ENCODE results near the gene PILRA. TPM values are rescaled to one million over a fixed set of nuclear protein-coding genes. Genes with fewer than 3 reads are reported as not detected.

PILRA gene
- total and polyA plus RNA-seq, 2 experiments from 2014 or later: 0.38 to 5.3 TPM

- TF ChIP-seq ZNF462 (CRISPR knock-in tag; IDR thresholded peaks at IDR 0.05): no peak
- TF ChIP-seq REST (IDR thresholded peaks at IDR 0.05; ENCODE audit: unreplicated experiment): no peak
- no peak for TF ChIP-seq ETS1 (IDR thresholded peaks at IDR 0.05)
- TF ChIP-seq JUNB (IDR thresholded peaks at IDR 0.05; ENCODE audit: unreplicated experiment): no peak
Measured at GRCh38 chr7:100374601-100375000, 1.3 kb downstream of the PILRA start (continued).

- Histone ChIP-seq H3K4me3 (no peak overlapping the region), H3K4me1 (ENCODE audit: insufficient read depth) (no peaks in the 10 kb centered on the region; the same call in 1 of the 2 replicates), H4K20me1 (replicated peaks; ENCODE audit: insufficient read depth) (no peaks in the 10 kb centered on the region), H3F3A (replicated peaks; ENCODE audit: low read depth) (no peaks in the 10 kb centered on the region), H3K27ac (ENCODE audit: low read depth) (no peak overlapping the region), H3K9me2 (ENCODE audit: insufficient read depth) (no peaks in the 10 kb centered on the region), H3K27me3 (ENCODE audit: insufficient read depth) (peaks cover 4% of the 10 kb centered on the region; the same call in 1 of the 2 replicates), H3K4me2 (no peak overlapping the region), H2AFZ (no peak overlapping the region), H3K79me2 (replicated peaks; ENCODE audit: insufficient read depth) (no peaks in the 10 kb centered on the region), H3K36me3 (ENCODE audit: insufficient read depth) (no peaks in the 10 kb centered on the region)
- no peak overlapping the region for H3K27ac Mint-ChIP-seq
- ATAC-seq: no peak
- peaks cover 24% of the 10 kb centered on the region; the same call in 2 of the 3 replicates for H3K4me1 Mint-ChIP-seq
- H3K36me3 Mint-ChIP-seq (ENCODE audit: low read depth): no peaks in the 10 kb centered on the region; the same call in 2 of the 3 replicates
- DNase-seq (ENCODE audit: low spot score): no peak
- TF ChIP-seq POLR2AphosphoS5 (IDR thresholded peaks at IDR 0.05; ENCODE audit: low read depth) (no peak), NANOG (IDR thresholded peaks at IDR 0.05; ENCODE audit: borderline replicate concordance) (no peak), JUNB (IDR thresholded peaks at IDR 0.05; ENCODE audit: unreplicated experiment) (no peak), CTCF (conservative IDR thresholded peaks at IDR 0.05; ENCODE audit: low read depth in 2 of 2) (no peak), REST (IDR thresholded peaks at IDR 0.05; ENCODE audit: unreplicated experiment) (no peak)
- H3K27me3 Mint-ChIP-seq (ENCODE audit: insufficient read depth, low read depth, poor library complexity): peaks cover 10% of the 10 kb centered on the region
- H3K9me3 Mint-ChIP-seq: no peaks in the 10 kb centered on the region
- no peak overlapping the region for H3K4me3 Mint-ChIP-seq
Measured at GRCh38 chr7:100376066-100376465, 2.8 kb downstream of the PILRA start.
